ENCODE data around the gene MAPT. TPM values are rescaled to one million over a fixed set of nuclear protein-coding genes. Genes with fewer than 3 reads are reported as not detected.

MAPT gene
- total RNA-seq, 1 donor from 2014 or later: 6.1 TPM

DNA sequence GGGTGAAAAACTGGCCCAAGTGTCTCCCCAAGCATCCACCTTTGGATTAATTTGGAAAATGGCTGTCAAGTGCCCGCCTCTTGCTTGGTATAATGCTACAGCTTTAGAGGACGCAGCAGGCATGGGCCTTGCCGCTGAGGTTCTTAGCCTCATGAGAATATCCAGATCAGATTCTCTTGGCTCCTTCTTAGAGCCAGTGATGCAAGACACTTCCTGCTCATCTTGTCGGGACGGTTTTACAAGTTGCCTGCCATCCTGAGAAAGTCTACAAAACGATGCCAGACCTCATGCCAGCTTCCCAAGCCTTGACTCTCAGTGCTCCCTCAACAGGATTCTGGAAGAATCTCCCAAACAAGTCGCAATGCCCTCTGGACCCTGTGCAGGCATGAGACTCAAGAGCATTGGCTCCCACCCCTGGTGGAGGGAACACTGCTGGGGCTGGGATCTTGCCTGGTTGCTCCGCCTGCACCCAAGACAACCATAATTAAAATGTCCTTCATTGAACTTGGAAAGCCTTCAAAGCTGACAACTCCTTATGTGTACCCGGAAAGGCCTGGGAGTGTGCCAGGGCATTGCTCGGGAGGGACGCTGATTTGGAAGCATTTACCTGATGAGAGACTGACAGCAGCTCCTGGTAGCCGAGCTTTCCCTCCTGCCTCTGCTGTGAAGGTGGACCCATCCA lies 78.9 kb downstream of the MAPT start:
- no peak for DNase-seq (ENCODE audit: low spot score)

DNA sequence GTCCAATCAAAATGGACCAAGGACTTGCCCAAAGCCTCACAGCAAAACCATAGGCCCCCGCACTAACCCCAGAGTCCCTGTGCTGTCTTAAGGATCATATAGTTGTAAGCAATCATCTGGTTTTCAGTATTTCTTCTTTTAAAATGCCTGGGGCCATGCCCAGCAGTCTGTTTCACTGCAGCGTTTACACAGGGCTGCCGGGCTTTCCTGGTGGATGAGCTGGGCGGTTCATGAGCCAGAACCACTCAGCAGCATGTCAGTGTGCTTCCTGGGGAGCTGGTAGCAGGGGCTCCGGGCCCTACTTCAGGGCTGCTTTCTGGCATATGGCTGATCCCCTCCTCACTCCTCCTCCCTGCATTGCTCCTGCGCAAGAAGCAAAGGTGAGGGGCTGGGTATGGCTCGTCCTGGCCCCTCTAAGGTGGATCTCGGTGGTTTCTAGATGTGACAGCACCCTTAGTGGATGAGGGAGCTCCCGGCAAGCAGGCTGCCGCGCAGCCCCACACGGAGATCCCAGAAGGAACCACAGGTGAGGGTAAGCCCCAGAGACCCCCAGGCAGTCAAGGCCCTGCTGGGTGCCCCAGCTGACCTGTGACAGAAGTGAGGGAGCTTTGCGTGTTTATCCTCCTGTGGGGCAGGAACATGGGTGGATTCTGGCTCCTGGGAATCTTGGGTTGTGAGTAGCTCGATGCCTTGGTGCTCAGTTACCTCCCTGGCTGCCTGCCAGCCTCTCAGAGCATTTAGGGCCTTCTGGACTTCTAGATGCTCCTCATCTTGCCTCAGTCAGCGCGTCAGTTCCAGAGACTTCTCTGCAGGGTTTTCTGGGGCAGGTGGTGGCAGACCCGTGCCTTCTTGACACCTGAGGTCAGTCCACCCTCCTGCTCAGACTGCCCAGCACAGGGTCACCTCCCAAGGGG lies 79.8 kb downstream of the MAPT start:
- no peak for DNase-seq (ENCODE audit: low spot score)

DNA sequence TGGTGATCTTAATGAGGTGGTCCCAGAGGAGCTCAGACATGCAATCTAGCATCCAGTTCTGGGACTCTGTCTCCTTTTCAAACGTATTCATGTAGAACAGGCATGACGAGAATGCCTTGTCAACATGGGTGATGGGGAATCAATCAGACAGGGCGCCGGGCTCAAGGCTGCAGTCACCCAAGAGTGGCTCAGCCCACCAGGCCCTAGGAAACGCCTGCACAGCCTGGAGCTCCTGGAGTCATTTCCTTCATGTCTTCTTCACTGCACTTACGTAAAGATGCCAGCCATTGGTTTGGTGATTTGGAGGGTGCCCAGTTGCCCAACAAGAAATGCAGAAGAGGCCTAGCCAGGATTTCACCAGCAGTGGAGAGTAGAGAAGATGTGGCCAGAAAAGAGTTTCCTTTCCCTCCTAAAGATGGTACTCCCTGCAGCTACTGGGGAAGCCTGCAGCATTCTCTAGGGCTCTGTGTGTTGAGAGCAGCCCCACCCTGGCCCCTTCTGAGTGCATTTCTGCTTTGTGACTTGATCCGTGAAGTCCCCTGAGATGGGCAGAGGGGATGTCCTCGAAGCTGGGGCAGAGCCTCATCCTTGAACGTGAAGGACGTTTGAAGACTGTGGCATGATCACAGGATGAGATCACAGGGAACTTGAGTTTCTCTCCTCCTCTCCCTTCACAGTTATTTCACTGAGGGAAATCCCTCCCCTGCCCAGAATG lies 80.7 kb downstream of the MAPT start:
- DNase-seq (ENCODE audit: low spot score): no peak

DNA sequence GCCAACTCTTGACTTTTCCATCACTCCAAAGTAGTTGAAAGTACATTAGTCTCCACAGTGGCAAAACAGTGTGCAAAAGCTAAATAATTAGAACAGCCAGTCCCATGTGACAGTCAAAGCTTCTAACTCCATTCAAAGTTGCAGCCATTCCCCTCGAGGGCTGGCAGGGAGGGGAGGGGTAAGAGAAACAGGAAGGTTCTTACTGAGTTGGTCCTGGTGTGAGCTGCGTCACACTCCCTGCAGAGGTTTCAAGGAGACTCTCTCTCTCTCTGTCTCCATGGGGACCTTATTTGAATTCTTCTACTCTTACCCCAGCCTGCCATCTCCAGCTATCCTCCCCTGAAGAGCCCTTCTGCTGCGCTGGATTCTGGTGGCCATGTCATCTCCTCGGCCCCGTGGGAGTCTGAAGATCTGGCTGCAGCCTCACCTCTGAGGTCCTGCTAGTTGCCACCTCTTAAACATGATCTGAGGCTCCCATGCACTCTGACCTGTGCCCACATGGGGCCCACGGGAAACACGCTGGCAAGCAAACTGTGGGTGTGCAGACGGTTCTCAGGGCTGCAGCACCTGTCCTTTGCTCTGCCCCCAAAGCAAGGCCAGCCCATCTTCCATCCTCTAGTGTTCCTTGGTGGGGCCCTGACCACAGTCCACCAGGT lies 81.4 kb downstream of the MAPT start:
- no peak for DNase-seq (ENCODE audit: low spot score)

DNA sequence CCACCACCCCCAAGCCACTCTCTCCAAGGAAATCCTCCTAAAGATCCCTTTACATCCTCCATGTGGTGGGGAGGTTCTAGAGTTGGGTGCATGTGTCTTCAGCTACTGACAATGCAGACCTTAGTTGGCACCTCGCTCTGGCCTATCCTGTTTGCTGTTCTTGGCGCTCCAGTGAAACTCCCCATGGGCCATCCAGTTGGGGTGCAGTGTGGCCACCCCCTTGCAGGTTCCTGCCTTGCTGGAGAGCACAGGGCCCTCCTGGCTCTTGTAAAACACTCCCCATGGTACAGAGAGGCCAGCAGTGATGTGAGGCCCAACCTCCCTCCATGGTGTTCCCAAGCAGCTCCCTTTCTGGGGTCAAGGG lies 82.0 kb downstream of the MAPT start:
- DNase-seq (ENCODE audit: low spot score): no peak

DNA sequence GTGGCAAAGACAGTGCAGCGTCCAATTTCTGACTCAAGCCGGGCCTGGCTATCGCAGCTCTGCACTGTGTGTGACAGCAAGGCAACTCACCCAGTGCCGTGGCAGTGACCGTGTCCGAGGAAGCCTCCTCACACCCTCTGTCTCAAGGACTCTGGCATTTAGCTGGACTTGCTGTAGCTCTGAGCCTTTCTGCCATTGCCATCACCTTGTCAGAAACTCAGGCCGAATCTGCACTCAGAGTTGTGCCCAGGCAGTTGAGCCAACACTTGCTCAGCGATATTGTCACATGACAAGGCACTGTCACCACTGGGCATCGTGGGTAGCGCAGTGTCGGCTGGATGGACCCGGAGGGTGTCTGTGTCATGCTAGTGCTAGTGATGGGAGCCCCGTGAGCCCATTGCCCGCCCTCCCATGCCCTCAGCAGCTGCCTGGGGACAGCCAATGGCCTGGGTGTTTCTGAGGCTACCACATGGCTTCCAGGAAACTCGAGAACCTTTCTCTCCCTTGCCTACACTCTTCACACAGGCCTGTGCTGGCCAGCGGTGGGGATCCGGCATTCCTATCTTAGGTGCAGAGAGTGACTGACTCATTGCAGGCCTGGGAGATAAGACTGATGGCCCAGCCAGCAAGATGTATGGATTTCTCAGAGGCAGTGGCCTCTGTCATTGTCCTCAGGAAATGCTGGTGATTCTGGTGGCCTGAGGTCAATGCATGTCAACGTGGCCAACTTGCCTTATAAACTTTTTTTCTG lies 82.6 kb downstream of the MAPT start:
- no peak for DNase-seq (ENCODE audit: low spot score)

DNA sequence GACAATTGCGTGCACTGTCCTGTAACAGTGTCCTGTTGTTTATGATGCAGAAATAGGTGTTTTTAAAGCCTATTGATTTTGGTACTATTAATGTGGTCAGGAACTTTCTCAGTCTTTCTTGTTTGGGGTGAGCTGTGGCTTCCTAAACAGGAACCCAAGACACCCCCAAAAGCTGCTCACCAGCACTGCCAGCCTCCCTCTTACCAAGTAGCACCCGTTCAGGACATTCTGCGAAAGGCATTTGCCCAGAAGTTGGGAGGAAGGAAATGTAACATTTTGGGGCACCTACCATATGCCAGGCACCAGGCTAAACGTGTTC lies 83.1 kb downstream of the MAPT start:
- no peak for DNase-seq (ENCODE audit: low spot score)

DNA sequence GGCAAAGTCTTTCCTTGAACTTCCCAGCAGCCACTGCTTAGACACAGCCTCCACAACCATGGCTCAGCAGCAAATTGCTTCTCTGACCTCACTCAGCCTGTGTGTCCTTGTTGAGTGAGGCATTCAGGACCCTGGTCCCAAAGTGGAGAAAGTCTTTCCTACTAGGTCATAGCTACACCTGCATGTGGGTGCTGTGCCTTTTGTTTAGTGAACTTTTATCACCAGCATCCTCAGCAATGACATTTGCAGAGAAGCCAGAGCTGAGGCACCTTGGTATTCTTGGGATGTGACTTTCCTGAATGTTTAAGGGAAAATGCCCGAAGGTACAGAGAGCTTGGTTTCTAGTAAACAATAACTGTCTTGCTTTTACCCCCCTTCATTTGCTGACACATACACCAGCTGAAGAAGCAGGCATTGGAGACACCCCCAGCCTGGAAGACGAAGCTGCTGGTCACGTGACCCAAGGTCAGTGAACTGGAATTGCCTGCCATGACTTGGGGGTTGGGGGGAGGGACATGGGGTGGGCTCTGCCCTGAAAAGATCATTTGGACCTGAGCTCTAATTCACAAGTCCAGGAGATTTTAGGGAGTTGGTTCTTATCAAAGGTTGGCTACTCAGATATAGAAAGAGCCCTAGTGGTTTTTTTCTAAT lies 83.7 kb downstream of the MAPT start:
- DNase-seq (ENCODE audit: low spot score): no peak

DNA sequence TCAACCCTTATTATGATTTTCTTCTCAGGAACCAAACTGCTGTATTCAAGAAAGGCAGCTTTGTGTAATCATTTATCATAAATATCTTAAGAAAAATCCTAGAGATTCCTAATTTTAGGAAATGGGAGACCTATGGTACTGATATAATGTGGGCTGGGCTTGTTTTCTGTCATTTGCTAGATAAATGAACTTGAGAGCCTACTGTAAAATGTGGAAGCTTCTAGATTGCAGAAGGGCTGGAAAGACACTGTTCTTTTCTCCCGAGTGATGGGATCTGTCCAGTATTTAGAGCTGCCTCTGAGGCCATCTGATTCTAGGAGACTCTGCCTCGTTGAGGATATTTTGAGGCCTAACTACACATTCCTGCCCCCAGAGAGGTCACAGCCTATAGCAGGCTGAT lies 84.8 kb downstream of the MAPT start:
- no peak for DNase-seq (ENCODE audit: low spot score)

DNA sequence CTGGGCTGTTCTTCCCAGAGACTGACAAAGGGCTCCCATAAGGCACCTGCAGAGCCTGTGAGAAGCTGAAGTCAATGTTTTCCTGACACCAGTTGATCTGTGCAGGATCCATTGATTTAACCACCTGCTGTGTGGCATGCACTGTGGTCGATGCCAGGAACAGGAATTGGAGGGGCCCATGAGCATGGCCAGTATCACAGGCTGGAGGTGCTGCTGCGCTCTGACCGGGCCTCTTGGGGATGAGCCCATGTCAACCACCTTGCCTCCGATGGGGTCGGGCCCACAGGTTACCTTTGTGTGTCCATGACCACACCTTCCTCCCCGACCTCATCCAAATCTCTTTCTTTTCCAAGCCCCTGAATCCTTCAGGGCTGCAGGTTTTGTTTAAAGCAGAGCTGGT lies 86.5 kb downstream of the MAPT start:
- no peak for DNase-seq (ENCODE audit: low spot score)

DNA sequence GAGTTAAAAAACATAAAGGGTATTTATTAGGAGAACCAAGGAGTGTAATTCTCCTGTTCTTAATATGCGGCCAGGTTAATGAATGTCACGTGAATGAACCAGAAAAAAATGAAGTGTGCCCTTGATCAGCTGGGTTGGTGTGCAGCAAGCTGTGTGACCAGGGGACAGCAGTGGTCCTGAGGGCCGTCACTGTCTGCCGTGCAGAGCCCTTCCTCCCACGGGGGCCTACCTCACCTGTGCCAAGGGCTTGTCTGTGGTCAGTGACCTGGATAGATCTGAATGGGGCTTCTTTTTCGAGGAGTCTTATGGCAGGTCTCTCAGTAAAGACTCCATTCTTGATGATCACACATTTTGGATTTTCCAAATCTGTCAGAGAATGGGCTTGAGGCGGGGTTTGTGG lies 87.0 kb downstream of the MAPT start:
- no peak for DNase-seq (ENCODE audit: low spot score)

DNA sequence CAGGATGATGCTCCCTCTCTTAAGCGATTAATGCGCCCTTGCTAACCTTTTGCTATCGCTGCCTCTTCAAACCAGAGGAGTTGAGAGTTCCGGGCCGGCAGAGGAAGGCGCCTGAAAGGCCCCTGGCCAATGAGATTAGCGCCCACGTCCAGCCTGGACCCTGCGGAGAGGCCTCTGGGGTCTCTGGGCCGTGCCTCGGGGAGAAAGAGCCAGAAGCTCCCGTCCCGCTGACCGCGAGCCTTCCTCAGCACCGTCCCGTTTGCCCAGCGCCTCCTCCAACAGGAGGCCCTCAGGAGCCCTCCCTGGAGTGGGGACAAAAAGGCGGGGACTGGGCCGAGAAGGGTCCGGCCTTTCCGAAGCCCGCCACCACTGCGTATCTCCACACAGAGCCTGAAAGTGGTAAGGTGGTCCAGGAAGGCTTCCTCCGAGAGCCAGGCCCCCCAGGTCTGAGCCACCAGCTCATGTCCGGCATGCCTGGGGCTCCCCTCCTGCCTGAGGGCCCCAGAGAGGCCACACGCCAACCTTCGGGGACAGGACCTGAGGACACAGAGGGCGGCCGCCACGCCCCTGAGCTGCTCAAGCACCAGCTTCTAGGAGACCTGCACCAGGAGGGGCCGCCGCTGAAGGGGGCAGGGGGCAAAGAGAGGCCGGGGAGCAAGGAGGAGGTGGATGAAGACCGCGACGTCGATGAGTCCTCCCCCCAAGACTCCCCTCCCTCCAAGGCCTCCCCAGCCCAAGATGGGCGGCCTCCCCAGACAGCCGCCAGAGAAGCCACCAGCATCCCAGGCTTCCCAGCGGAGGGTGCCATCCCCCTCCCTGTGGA lies 88.6 kb downstream of the MAPT start:
- no peak for DNase-seq (ENCODE audit: low spot score)

DNA sequence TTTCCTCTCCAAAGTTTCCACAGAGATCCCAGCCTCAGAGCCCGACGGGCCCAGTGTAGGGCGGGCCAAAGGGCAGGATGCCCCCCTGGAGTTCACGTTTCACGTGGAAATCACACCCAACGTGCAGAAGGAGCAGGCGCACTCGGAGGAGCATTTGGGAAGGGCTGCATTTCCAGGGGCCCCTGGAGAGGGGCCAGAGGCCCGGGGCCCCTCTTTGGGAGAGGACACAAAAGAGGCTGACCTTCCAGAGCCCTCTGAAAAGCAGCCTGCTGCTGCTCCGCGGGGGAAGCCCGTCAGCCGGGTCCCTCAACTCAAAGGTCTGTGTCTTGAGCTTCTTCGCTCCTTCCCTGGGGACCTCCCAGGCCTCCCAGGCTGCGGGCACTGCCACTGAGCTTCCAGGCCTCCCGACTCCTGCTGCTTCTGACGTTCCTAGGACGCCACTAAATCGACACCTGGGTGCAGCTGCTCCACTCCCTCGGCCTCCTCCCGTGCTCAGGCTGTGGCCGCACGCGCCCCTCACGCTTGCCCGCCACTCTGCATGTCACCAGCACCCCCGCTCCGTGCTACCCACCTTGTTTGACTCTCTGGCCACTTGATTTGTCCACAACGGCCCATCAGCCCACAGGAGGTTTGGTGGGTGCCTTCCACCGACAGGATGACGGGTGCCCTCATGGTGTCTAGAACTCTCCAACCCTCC lies 89.4 kb downstream of the MAPT start:
- DNase-seq (ENCODE audit: low spot score): no peak

DNA sequence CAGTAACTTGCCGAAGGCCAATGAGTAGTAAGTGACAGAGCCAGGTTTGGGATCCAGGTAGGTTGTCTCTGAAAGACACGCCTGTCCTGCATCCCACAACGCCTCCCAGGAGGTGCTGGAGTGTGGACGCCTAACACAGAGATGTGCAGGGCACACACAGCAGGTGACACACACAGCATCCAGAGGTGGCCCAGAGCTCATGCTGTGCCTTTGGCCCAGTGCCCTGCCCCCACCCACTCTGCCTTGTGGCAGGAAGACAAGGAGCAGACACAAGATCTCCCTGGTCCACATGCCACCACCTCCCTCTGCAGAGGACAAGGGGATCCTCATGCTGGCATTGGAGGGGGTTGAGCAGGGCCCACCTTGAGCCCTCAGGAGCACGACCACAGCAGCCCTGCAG lies 90.0 kb downstream of the MAPT start:
- DNase-seq (ENCODE audit: low spot score): no peak

DNA sequence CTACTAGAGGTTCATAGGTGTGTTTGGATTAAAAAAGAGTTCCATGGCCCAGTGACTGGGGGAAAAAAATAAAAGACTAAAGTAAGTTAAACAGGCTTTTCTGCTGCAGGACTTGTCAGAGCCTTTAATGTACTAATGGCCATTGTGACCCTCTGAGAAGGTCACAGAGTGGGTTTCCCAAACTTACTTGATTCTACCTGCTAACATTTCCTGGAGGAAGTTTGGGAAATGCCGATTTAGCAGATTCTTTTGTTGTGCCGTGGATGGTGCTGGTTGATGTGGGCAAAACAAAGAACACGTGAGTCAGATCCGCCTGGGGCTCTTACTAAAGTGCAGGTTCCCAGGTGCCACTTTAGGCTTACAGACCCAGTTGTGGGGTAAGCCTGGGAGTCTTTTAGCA lies 91.1 kb downstream of the MAPT start:
- DNase-seq (ENCODE audit: low spot score): no peak

DNA sequence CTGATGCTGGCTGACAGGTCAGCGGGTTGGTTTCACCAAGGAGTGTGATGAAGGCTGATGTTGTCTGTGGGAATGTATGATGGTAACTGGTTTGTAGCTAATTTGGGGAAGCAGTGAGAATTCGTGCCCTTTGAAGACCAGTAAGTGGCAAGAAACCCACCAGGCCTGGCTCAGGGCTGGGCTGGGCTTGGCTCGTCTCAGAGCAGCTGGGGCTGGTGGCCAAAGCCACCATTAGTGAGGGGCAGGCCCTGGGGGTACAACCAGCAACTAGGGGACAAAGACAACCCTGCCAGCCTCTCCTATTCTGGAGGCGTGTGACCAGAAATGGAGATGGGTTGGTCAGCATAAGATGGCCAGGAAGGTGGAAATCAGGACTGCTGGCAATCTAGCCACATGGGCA lies 91.7 kb downstream of the MAPT start:
- DNase-seq (ENCODE audit: low spot score): no peak

DNA sequence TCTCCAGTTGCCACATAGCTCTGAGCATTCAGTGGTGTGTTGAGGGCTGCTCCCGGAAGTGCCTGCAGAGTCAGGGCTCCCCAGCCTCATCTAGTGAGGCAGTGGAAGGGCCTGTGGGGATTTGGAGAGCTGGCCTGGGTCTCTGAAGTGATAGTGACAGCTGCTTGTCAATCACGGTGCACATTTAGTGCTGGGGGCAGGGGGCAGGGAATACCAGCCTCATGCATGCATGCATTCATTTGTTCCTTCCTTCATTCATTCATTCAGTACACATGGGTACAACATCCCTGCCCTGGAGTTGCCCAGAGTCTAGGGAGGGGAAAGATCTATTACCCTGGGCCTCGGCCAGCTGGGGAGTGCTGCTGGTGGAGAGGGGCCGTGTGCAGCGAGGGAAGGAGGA lies 93.4 kb downstream of the MAPT start:
- no peak for DNase-seq (ENCODE audit: low spot score)

DNA sequence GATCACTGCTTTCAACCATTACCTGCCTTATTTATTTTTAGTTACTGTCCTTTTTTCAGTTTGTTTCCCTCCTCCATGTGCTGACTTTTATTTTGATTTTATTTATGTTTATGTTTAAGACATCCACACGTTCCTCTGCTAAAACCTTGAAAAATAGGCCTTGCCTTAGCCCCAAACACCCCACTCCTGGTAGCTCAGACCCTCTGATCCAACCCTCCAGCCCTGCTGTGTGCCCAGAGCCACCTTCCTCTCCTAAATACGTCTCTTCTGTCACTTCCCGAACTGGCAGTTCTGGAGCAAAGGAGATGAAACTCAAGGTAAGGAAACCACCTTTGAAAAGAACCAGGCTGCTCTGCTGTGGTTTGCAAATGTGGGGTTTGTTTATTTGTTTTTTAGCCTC lies 95.4 kb downstream of the MAPT start:
- DNase-seq (ENCODE audit: low spot score): no peak

DNA sequence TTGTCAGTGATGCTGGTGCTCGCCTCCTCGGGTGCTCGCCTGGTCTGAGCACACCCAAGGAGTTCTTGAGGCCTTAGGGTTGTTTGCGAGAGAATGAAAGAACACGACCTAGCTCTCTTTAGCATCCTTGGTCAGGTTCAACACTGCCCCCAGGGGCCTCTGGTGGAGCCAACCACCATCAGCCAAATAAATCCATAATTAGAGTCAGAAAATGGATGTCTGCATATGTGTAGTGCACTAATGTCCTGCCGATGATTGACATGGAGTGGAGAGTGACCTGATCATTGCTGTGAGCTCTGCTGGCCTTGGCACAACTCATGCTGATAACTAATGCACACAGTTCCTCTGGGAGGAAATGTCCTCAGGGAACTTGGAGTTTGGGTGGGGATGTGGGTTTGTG lies 96.5 kb downstream of the MAPT start:
- no peak for DNase-seq (ENCODE audit: low spot score)

DNA sequence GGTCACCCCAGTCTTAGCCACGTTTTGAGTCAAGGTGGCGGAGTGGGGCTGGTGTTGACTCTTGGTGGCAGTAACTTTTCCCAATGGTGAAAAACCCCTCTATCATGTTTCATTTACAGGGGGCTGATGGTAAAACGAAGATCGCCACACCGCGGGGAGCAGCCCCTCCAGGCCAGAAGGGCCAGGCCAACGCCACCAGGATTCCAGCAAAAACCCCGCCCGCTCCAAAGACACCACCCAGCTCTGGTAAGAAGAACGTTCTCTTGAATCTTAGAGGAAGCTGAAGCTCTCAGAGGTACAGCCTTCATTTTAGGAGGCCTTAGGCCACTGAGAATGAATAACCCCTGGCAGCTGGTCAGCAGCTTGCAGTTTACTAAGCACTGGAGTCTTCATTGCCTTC lies 97.0 kb downstream of the MAPT start:
- no peak for DNase-seq (ENCODE audit: low spot score)
